Activated T-cell treated with anti-CD3 and anti-CD28 coated beads, Interleukin-2, amount 50 U/mL, for 1 hour (primary cell): ENCODE measurements around the gene SLC6A19.

Source experiments
- DNase-seq: peaks from one replicate; pipeline ENCODE4 v3.0.0-alpha.2; 2020

Gene SLC6A19

DNA sequence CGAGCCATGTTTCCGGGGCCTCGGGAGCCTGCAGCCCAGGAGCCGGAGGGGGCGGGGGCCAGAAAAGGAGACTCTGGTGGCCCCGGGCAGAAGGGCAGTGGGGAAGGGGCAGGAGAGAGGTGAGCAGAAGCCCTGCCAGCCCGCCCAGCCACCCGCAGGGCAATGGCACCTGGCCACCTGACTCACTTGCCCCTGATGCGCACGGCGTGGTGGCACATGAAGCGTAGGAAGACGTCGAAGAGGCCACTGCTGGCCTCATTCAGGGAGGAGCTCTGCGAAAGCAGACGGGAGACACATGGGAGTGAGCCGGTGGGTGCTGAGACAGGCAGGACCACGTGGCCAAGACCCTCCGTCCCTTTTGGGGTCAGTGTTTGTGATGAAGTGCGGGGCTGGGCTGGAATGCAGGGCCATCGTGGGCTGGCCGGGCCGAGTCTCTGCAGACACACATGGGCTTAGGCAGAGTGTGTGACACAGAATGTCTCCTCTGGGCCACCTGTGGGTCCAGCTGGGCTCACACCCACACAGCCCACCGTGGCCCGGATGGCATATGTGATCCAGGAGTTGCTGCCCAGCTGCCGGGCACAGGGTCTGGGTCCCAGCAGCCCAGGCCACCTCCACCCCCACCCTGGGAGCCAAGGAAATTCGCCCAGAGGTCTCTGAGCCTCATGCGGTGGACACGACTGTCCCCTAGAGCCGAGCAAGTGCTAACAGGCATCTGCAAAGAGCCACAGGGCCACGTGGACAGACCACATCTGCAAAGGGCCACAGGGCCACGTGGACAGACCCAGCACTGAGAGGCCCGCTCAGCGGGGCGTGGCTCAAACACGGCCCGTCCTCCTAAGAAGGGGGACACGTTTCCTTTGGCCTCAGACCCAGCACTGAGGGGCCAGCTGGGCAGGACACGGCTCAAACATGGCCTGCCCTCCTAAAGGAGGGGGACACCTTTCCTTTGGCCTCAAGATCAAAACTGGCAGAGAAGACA lies 69.8 kb downstream of the SLC6A19 start:
- no peak for DNase-seq

DNA sequence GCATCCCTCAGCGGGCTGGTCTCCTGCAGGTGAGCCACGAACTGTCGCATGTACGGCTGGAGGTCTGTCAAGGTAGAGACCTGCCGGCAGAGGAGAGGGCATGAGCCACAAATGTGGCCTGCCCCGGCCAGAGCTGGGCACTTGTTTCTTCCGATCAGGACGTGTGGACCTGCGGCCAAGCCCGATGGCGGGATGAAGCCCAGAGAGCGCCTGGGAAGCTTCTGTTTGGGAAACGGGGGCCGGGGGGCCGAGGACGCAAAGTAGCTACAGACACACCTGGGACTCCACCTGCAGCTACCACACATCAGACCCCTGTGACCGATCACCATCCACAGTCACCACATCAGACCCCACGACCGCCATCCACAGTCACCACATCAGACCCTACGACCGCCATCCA lies 70.8 kb downstream of the SLC6A19 start:
- DNase-seq = no peak

DNA sequence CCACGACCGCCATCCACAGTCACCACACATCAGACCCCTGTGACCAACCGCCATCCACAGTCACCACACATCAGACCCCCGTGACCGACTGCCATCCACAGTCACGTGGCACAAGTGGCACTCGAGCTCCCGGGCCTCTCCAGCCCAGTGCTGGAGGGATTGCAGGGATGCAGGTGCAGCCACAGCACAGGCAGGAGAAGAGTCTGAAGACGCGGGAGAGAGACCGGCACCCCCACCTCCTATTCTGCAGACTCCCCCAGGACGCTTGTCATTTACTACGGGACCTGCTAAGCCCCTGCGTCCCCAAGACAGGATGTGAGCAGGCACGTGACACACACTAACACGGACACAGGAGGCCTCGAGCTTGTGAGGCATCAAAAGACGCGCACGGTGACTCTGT lies 72.3 kb downstream of the SLC6A19 start:
- no peak for DNase-seq

DNA sequence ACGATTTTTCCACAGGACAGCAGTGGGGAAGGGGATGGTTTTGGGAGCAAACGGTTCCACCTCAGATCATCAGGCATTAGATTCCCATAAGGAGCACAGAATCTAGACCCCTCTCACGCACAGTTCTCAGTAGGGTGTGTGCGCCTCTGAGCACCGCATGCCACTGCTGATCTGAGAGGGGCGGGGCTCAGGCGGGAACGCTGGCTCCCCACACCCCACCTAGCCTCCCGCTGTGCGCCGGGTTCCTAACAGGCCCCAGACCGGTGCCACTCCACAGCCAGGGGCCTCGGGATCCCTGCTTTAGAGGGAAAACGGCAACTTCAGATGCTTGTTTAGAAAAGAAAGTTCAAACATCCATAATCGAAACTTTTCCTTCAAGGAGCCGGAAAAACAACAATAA lies 73.1 kb downstream of the SLC6A19 start:
- no peak for DNase-seq
